GM18511 (cell line): Measurements from ENCODE around the gene ACVR1.
"Not testable (repeated sequence)": the region's sequence is repeated elsewhere in the genome, so short reads cannot be mapped to it uniquely, and the experiment has no call there.

Experiments
- ATAC-seq: cut with Tn5 transposase; IDR thresholded peaks from one replicate; pipeline ENCODE4 v1.9.1; 2021; ENCODE audit warnings: mild to moderate bottlenecking, moderate library complexity; ENCODE audit not compliant: unreplicated experiment

Gene ACVR1

DNA sequence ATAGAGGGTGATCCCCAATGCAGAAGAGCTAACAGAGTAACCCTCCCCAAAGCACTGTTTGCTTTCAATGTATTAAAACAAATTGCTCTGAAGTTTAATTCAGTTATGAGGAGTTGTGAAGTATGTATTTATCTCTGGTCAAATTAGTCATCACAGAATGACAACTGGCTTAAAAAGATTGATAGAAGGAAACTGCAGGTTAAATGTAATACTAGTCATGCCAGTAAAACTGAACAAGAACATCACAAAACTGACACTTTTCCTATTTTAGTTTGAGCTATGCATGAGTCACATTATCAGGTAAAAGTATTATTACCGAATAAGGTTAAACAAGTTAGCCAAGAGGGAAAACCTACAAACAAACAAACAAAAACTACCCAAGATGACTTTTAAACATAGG is 148.4 kb downstream of the ACVR1 start:
- ATAC-seq: no peak

DNA sequence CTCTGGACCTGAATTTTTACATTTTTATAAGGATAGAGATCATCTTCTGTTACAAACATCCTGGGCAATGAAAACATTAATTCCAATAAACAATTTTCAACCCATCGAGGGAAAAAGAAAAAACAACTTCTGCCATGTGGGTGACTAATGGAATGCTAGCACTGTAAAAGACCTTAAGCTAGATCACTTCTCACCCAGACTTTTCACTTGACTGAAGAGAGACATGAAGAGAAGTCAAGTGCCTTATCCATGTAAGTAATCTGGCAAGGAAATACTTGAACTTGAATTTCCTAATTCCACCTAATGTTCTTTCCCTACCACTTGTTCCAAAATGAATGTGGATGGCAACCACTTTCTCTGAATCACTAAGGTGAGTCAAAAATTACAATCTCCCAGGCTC is 149.2 kb downstream of the ACVR1 start:
- no peak for ATAC-seq

DNA sequence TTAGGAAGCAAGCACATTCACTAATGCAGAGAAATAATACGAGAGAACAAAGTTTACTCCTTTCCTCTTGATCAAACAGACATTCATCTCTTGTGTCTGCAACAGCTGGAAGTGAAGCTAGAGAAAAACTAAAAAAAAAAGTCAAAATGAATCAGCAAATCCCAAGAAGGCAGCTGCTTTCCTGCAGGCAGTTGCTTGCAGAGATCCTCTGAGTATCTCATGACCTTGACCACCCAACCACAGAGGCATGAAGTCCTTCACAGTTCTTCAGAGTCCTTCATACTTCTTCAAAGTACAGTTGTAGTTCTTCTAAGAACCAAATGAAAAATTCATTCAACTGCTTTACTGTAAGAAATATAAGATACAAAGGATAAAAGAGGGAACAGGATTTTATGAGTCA is 150.3 kb downstream of the ACVR1 start:
- ATAC-seq: no peak

DNA sequence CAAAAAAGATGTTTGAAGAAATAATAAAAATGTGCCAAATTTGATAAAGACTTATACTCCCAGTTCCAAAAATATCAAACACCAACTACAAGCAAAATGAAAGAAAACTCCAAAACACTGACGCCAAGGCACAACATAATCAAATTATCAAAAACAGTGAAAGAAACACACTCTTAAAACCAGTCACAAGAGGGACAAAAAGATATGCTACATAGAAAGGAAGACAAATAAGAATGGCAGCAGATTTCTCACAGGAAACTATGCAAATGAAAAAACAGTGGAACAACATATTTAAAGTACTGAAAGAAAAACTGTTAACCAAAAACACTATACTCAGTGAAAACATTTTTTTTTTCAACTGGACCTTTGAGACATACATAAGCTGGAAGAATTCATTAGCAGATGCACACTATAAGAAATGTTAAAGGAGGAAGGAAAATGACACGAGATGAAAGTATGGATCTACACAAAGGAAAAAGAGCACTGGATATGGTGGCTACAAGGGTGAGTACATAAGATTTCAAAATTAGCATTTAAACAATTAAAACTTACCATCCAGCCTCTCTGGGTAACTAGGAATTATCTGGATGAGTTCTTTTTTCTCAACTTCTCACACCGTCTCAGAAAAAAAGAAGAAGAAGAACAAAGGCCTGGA is 153.4 kb downstream of the ACVR1 start:
- no peak for ATAC-seq

DNA sequence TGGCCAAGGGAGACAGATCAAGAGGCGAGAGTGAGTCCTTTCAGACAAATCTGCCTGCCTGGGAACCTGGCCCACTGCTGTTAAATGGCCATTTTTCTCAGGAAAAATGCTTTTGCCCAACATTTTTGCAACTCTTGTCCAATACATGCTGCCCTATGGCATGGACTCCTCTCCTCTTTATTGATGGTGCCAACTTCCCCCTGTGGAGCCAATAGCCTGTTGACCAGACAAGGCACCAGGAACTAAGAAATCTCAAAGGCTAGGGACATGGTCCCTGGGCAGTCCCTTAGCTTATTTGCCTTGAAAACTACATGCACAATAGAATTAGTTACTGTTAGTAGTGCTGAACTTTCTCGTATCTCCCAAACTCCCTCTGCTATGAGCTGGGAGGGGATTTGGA is 155.6 kb downstream of the ACVR1 start:
- ATAC-seq: no peak

DNA sequence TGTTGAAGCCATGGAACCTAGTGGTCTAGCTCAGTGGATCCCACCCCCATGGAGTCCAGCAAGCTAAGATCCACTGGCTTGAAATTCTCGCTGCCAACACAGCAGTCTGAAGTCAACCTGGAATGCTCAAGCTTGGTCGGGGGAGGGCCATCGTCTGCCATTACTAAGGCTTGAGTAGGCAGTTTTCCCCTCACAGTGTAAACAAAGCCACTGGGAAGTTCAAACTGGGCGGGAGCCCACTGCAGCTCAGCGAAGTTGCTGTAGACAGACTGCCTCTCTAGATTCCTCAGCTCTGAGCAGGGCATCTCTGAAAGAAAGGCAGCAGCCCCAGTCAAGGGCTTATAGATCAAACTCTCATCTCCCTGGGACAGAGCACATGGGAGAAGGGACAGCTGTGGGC is 171.5 kb downstream of the ACVR1 start:
- not testable (repeated sequence) for ATAC-seq

DNA sequence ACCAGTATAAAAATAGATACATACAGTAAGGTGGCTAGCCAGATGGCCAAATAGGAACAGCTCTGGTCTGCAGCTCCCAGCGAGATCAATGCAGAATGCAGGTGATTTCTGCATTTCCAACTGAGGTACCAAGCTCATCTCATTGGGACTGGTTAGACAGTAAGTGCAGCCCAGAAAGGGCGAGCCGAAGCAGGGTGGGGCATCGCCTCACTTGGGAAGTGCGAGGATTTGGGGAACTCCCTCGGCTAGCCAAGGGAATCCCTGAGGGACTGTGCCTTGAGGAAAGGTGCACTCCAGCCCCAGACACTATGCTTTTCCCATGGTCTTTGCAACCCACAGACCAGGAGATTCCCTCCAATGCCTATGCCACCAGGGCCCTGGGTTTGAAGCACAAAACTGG is 172.0 kb downstream of the ACVR1 start:
- not testable (repeated sequence) for ATAC-seq

DNA sequence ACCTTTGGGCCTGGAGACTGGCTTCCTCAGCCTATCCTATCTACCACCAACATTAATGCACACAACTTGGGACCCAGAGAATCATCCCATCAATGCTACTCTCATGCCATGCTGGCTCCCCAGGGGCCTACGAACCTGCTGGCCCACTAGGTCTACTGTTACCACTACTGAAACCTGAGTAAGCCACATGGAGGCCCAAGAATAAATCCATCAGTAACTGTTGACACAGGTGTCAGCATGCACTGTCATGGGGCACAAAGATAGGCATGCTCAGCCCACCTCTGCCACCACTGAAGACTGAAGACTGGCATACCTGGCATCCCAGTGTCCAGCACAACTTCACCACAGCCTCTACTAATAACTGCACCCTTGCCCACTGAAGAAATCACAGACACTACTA is 176.3 kb downstream of the ACVR1 start:
- ATAC-seq: no peak

DNA sequence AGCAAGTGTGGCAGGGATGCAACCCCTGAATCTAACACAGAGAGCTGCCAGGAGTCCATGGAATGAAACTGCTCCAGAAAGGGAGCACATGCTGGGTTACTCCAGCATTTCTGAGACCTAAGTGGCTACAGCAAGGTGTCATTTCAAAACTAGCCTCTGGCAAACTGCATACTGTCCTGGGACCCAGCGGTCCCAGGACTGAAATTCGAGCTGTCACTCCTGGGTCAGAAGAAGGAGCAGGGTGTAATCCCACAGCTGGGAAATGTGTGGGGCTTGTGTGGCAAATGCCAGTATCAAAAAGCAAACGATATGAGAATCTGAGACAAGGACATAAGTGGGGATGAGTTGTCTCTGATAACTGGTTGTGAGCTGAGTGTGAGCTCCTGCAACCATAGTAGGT is 177.1 kb downstream of the ACVR1 start:
- ATAC-seq: no peak

DNA sequence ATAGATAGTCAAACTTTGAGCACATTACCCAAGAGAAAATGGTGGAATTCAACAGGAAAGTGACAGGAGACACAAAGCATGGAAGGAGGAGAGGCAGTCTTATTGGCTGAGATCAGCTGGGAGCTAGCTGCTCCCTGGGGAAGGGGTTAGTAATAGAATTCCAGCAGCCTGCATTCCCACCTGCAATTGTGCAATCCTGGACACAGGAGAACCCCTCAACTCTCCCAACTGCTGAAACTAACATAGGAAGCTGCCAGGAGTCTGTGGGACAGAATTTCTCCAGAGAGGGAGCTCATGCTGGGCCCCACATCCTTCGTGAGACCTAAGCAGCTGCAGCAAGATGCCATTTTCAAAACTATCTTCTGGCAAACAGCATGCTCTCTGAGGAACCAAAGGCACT is 177.7 kb downstream of the ACVR1 start:
- no peak for ATAC-seq

DNA sequence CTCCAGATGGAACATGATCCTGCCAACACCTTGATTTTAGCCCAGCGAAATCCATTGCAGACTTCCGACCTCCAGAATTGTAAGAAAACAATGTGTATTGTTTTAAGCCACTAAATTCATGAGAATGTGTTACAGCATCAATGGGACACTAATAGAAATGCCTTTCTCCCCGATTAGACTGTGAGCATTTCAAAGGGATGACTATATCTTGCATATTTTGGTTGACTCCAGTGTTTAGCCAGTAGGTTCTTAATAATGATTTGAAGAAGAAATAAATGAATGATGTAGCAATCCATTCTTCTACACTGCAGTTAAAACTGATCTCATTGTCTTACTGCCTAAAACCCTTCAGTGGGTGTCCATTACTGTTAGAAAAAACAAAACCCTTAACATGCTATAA is 180.1 kb downstream of the ACVR1 start:
- ATAC-seq: no peak

DNA sequence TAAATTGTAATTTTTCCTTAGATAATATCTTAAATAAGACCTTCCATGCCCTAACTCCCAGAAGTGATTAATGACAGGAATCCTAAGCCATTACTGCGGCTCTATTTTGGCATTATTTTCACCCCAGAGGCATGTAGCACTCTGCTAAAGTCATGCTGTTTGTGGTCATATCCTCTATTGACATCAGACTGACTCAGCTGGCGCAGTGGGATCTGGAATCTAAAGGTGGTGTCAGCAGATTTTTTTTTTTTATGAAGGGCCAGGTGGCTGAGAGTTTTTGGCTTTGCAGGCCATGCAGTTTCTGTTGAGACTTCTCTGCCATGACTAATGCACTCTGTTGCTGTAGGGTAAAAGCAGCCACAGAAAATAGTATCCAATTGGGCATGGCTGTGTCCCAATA is 183.4 kb downstream of the ACVR1 start:
- ATAC-seq: no peak

DNA sequence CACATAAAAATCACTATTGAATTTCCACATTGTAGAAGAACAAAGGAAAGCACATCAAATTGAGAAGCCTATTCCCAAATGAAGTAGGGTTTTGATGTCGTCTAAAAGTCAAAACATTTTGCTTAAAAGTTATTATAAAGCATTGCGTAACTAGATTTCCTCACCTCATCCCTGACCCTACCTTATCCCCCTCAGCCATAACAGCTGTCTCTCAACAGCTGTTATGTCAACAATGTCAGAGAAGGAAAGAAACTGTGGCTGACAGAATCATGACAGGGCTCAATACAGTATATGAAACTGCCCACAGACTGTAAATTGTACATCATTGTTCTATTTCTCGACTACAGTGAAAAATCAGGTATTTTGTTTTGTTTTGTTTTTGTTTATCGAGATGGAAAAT is 184.4 kb downstream of the ACVR1 start:
- ATAC-seq: no peak

DNA sequence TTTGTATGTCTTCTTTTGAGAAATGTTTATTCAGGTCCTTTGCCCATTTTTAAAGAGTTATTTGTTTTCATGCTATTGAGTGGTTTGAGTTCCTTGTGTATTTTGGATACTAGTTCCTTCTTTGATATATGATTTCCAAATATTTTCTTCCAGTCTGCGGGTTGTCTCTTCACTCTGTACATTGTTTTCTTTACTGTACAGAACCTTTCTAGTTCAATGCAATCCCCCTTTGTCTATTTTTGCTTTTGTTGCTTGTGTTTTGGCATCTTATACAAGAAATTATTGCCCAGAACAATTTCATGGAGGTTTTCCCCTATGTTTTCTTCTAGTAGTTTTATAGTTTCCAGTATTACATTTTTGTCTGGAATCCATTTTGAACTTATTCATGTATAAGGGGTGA is 185.0 kb downstream of the ACVR1 start:
- ATAC-seq: no peak
